Measurements from ENCODE around the gene ITPK1.

The ITPK1 gene

GRCh38 chr14:93148979-93149378, 33.3 kb upstream of the ITPK1 start:
- Histone ChIP-seq H3K27me3 (ENCODE audit: insufficient read depth, low read length, poor library complexity) (no peaks in the 10 kb centered on the region), H3K9me3 (ENCODE audit: insufficient read depth, low read length, severe bottlenecking) (no peaks in the 10 kb centered on the region), H3K4me2 (ENCODE audit: insufficient read depth, low read length) (no peak overlapping the region), H3K36me3 (ENCODE audit: insufficient read depth, low read length) (no peaks in the 10 kb centered on the region), H2AFZ (ENCODE audit: low read depth, low read length) (no peak overlapping the region), H4K20me1 (ENCODE audit: insufficient read depth, low read length) (0 out of 2 replicates have a peak, but pooled peaks cover 3% of the 10 kb centered on the region), H3K9ac (ENCODE audit: low read depth, low read length) (no peak overlapping the region), H3K27ac (ENCODE audit: low read length) (no peak overlapping the region), H3K4me3 (ENCODE audit: low read depth in 1 of 2, low read length in 2 of 2) (no peak overlapping the region), H3K79me2 (ENCODE audit: insufficient read depth, low read length) (no peaks in the 10 kb centered on the region), H3K4me1 (ENCODE audit: insufficient read depth, low read length) (no peaks in the 10 kb centered on the region)
- DNase-seq: no peak
- no peak for ATAC-seq (ENCODE audit: insufficient read depth, low read depth)
- no peak for TF ChIP-seq CTCF (IDR thresholded peaks at IDR 0.05; ENCODE audit: borderline replicate concordance, extremely low read depth, low read length, poor library complexity, severe bottlenecking)
- TF ChIP-seq EZH2 (IDR thresholded peaks at IDR 0.05; ENCODE audit: borderline replicate concordance, low read depth, low read length, severe bottlenecking): no peak

GRCh38 chr14:93146119-93146518, 30.4 kb upstream of the ITPK1 start:
- Histone ChIP-seq H3K9me3 (ENCODE audit: insufficient read depth, low read length, severe bottlenecking) (no peaks in the 10 kb centered on the region), H3K4me2 (ENCODE audit: insufficient read depth, low read length) (no peak overlapping the region), H4K20me1 (ENCODE audit: insufficient read depth, low read length) (0 out of 2 replicates have a peak, but pooled peaks cover 3% of the 10 kb centered on the region), H3K27ac (ENCODE audit: low read length) (no peak overlapping the region), H3K9ac (ENCODE audit: low read depth, low read length) (no peak overlapping the region), H3K36me3 (ENCODE audit: insufficient read depth, low read length) (no peaks in the 10 kb centered on the region), H2AFZ (ENCODE audit: low read depth, low read length) (no peak overlapping the region), H3K27me3 (ENCODE audit: insufficient read depth, low read length, poor library complexity) (no peaks in the 10 kb centered on the region), H3K79me2 (ENCODE audit: insufficient read depth, low read length) (no peaks in the 10 kb centered on the region), H3K4me3 (ENCODE audit: low read depth in 1 of 2, low read length in 2 of 2) (no peak overlapping the region), H3K4me1 (ENCODE audit: insufficient read depth, low read length) (no peaks in the 10 kb centered on the region)
- ATAC-seq (ENCODE audit: insufficient read depth, low read depth): no peak
- no peak for DNase-seq
- TF ChIP-seq EZH2 (IDR thresholded peaks at IDR 0.05; ENCODE audit: borderline replicate concordance, low read depth, low read length, severe bottlenecking): no peak
- no peak for TF ChIP-seq CTCF (IDR thresholded peaks at IDR 0.05; ENCODE audit: borderline replicate concordance, extremely low read depth, low read length, poor library complexity, severe bottlenecking)

GRCh38 chr14:93142854-93143652, 27.3 kb upstream of the ITPK1 start:
- no peak overlapping the region for H3K27ac ChIP-seq (ENCODE audit: low read length)
- ATAC-seq (ENCODE audit: insufficient read depth, low read depth): no peak
- no peak overlapping the region for H3K4me2 ChIP-seq (ENCODE audit: insufficient read depth, low read length)
- H4K20me1 ChIP-seq (ENCODE audit: insufficient read depth, low read length): 0 out of 2 replicates have a peak, but pooled peaks cover 3% of the 10 kb centered on the region
- H3K4me1 ChIP-seq (ENCODE audit: insufficient read depth, low read length): peaks cover 5% of the 10 kb centered on the region; the same call in 1 of the 2 replicates
- no peak overlapping the region for H3K9ac ChIP-seq (ENCODE audit: low read depth, low read length)
- H3K4me3 ChIP-seq (ENCODE audit: low read depth in 1 of 2, low read length in 2 of 2): no peak overlapping the region
- DNase-seq: no peak
- H3K9me3 ChIP-seq (ENCODE audit: insufficient read depth, low read length, severe bottlenecking): no peaks in the 10 kb centered on the region
- TF ChIP-seq CTCF (IDR thresholded peaks at IDR 0.05; ENCODE audit: borderline replicate concordance, extremely low read depth, low read length, poor library complexity, severe bottlenecking) (no peak), EZH2 (IDR thresholded peaks at IDR 0.05; ENCODE audit: borderline replicate concordance, low read depth, low read length, severe bottlenecking) (no peak)
- no peak overlapping the region for H2AFZ ChIP-seq (ENCODE audit: low read depth, low read length)
- no peaks in the 10 kb centered on the region for H3K27me3 ChIP-seq (ENCODE audit: insufficient read depth, low read length, poor library complexity)
- H3K36me3 ChIP-seq (ENCODE audit: insufficient read depth, low read length): no peaks in the 10 kb centered on the region
- H3K79me2 ChIP-seq (ENCODE audit: insufficient read depth, low read length): no peaks in the 10 kb centered on the region

All from DND-41 (cell line).